Bronchial epithelial cell (primary cell): ENCODE results near the gene DCAF8. TPM values are rescaled to one million over a fixed set of nuclear protein-coding genes. Genes with fewer than 3 reads are reported as not detected.

Experiments used
- DNase-seq: peaks from one replicate; pipeline ENCODE4 v3.0.0-alpha.2; 2010; ENCODE audit warnings: low read depth
- FAIRE-seq: peaks from 2 replicates; lab custom pipeline; 2011; peaks lifted over from hg19 to GRCh38; lab: Jason Lieb, UNC
- H3K27me3 ChIP-seq: 2 replicates; pipeline ENCODE4 v1.5.1; 2011; ENCODE audit warnings: low read length; ENCODE audit not compliant: control insufficient read depth, insufficient read depth
- H3K36me3 ChIP-seq: 2 replicates; pipeline ENCODE4 v1.5.1; 2011; ENCODE audit warnings: low read length; ENCODE audit not compliant: control insufficient read depth, insufficient read depth
- H3K4me3 ChIP-seq: 2 replicates; pipeline ENCODE4 v1.5.1; 2011; ENCODE audit warnings: mild to moderate bottlenecking, low read depth, low read length, control low read depth
- total RNA-seq: library from RNA; depleted of rRNA; stranded (reverse); fragments of >200 nt; gene quantifications from 2 replicates; pipeline ENCODE4 v1.2.1, GENCODE V29; 2014
- TF ChIP-seq, protein P1 (sequence below): IDR thresholded peaks from 2 replicates; pipeline ENCODE4 v1.5.1; 2011; ENCODE audit warnings: mild to moderate bottlenecking, moderate library complexity, low read length, control low read depth, inconsistent platforms; ENCODE audit not compliant: insufficient read depth, severe bottlenecking

Gene DCAF8
- total RNA-seq, 1 donor from 2014 or later = 57.4 TPM

DNA sequence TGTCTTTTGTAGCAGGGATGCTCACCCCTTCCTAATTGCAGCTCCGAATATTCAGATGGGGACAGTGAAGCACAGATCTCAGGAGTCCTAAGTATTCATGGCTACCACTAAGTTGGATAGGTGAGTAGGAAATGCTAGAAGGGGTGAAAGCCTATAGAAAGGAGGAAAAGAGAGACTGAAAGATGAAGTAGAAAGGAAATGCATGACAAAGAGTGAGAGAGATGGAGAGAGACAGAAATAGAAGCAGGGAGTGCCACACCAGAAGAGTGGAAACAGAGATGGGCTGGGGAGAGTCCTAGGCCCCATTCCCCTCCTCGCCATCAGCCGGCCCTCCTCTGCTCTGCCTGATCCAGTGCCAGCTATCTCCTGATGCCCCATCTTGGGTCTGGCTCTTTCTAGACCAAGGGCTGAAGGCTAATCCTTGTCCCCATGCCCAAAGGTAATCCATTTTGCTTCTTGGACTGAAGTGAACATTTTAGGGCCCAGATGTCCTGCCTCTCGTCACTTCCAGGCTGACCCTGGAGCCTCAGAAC, 55.2 kb downstream of the DCAF8 start:
- DNase-seq (no peak), FAIRE-seq (no peak)
- TF ChIP-seq, protein P1, sequence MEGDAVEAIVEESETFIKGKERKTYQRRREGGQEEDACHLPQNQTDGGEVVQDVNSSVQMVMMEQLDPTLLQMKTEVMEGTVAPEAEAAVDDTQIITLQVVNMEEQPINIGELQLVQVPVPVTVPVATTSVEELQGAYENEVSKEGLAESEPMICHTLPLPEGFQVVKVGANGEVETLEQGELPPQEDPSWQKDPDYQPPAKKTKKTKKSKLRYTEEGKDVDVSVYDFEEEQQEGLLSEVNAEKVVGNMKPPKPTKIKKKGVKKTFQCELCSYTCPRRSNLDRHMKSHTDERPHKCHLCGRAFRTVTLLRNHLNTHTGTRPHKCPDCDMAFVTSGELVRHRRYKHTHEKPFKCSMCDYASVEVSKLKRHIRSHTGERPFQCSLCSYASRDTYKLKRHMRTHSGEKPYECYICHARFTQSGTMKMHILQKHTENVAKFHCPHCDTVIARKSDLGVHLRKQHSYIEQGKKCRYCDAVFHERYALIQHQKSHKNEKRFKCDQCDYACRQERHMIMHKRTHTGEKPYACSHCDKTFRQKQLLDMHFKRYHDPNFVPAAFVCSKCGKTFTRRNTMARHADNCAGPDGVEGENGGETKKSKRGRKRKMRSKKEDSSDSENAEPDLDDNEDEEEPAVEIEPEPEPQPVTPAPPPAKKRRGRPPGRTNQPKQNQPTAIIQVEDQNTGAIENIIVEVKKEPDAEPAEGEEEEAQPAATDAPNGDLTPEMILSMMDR = no peak
- H3K36me3 ChIP-seq = peaks cover 18% of the 10 kb centered on the region
- no peak overlapping the region for H3K4me3 ChIP-seq
- H3K27me3 ChIP-seq = no peaks in the 10 kb centered on the region

DNA sequence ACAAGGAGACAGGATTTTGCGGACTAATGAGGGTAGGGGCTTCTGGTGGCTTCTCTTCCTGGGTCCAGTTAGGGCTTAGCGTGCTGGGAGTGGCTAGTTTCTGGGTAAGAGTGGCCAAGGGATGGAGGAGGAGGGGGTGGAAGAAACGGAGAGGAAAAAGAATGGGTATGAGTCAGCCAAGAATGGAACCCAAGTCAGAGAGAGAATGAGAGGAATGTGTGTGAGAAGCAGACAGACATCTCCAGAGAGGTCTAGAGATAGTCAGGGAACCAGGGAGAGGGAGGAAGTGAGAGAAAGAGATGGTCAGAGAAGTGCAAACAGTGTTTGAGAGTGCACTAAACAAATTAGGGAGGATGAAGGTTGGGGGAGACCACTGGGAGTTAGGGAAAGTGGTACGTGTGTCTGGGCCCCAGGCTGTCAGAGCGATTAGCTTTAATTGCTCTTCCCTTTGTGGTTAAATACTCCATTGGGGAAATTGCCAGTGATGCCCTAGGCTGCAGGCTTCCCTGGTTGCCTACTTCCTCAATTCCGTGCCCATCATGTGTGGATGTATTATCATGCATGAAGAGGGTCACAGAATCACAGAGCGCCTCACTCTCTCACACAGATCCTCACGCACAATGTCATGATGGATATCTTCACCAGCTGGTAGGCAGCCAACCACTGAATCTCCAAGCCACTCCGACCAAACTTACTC, 55.8 kb downstream of the DCAF8 start:
- FAIRE-seq (no peak), DNase-seq (peak; percentile 72)
- Histone ChIP-seq H3K4me3 (peak overlapping the region; percentile 96), H3K27me3 (no peaks in the 10 kb centered on the region), H3K36me3 (peaks cover 18% of the 10 kb centered on the region)
- TF ChIP-seq, protein P1 = no peak

DNA sequence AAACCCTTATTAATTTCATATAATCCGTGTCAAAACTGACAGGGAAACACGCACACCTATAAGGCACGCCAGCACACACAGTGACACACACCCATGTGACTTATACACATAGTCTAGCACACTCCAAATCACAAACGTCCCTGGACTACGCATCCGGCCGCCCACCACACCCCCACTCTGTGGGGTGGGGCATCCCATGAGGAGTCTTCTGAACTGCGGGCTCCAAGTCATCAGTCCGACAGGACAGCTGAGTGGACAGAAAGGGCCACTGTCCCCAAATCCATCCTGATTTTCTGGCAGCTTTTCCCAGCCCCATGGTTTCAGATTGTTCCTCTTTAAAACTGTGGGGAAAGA, 56.3 kb downstream of the DCAF8 start:
- DNase-seq = peak; percentile 78
- no peak for FAIRE-seq
- Histone ChIP-seq H3K36me3 (peaks cover 13% of the 10 kb centered on the region), H3K27me3 (no peaks in the 10 kb centered on the region), H3K4me3 (peak overlapping the region; percentile 96)
- TF ChIP-seq, protein P1 = no peak

DNA sequence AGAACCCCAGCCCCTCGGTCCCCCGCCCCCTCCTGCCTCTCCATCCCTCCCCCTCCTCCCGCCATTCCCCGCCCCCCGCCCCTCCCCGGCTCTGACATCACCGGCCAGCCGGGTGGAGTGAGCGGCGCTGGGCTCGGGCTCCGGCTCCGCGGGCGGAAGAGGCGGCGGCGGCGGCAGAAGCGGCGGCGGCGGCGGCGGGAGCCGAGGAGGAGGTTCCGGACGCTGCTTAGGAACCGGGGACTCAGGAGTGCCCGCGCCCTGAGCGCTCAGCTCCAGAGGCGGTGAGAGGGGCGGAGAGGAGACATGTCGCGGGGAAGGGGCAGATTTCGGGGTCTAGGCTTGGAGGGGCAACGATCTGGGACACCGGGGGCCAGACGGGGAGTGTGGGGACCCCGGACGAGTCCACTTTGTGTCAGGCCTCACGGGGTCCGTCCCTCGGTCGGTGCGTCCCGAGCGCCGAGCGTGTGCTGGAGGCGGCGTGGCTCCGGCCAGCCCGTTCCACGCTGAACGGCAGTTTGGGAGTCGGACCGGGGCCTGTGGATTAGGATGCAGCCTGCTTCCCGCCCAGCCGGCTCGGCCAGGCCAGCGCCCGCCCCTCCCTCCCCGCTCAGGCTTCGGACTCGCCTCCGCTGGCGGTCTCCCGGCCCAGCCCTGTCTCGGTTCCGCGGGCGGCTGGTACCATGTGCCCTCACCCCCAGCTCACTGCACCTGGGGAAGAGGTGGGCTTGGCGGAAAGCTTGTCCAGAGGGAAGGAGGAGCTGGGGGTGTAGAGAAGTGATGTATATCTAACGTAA, 56.9 kb downstream of the DCAF8 start, which contains the start of gene PEA15:
TSS of gene PEA15 (plus strand) at position 143 of the 794 bp plus-strand sequence. CDS start 6,161 bp downstream, outside the sequence.
- DNase-seq (no peak), FAIRE-seq (no peak)
- peaks cover 12% of the 10 kb centered on the region for H3K36me3 ChIP-seq
- peak within 1 kb of the TSS; percentile 96 for H3K4me3 ChIP-seq
- no peaks in the 10 kb centered on the region for H3K27me3 ChIP-seq
- TF ChIP-seq, protein P1 = no peak

DNA sequence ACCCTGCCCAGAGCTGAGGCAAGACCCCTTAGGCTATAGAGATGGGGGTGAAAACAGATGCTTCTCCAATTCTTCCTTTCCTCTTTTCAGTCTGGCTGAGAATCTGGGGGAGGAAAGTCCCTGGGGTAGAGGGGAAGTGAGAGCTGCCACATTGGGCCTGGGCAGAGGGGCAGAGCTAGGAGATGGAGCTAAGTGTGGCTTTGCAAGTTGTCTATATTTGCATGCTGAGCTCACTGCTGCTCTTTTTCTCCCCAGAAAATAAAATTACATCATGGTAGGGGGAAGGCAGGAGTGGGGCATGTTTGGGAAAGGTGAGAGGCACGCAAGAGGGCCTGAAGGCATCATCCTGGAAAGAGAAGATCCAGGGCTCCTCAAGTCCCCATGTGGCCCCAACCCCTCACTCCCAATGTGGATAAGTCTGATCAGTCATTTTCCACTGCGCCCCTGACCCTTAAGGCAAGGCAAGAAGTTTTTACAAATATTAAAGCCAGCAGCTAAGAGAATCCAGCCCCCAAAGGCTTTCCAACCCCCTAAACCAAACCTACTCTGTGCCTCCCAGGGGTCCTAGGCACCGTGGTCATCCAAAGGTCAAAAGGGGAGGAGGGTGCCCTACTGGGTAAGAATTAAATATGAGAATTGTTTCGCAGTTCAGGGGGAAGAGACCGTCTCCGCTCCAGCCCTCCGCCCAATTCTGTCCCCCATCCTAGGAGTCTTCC, 57.7 kb downstream of the DCAF8 start:
- DNase-seq (no peak), FAIRE-seq (no peak)
- peak overlapping the region; percentile 21 for H3K4me3 ChIP-seq
- TF ChIP-seq, protein P1 = no peak
- H3K27me3 ChIP-seq = no peaks in the 10 kb centered on the region
- H3K36me3 ChIP-seq = peaks cover 9% of the 10 kb centered on the region
